Coronary artery (tissue), 2 donors: ENCODE results near the gene EXOSC9.
A peak's percentile ranks its signal among the peaks of the same experiment; 100 is the strongest.
"Not testable (repeated sequence)": the region's sequence is repeated elsewhere in the genome, so short reads cannot be mapped to it uniquely, and the experiment has no call there.

Experiments
- DNase-seq: peaks from one replicate; pipeline ENCODE4 v3.0.0-alpha.2; 2017; ENCODE audit warnings: low spot score
- H3K27ac ChIP-seq, 2 donors: fragments of 200-600 bp; sonication (generic); one replicate each; pipeline ENCODE4 v1.5.1; 2016 to 2019
- H3K4me3 ChIP-seq: fragments of 200-600 bp; sonication (generic); 2 replicates; pipeline ENCODE4 v1.5.1; 2016; ENCODE audit warnings: mild to moderate bottlenecking, moderate library complexity
- CTCF ChIP-seq: fragments of 200-600 bp; sonication (generic); IDR thresholded peaks from one replicate; pipeline ENCODE4 v1.5.1; 2019; ENCODE audit warnings: antibody characterized with exemption

Gene EXOSC9, protein sequence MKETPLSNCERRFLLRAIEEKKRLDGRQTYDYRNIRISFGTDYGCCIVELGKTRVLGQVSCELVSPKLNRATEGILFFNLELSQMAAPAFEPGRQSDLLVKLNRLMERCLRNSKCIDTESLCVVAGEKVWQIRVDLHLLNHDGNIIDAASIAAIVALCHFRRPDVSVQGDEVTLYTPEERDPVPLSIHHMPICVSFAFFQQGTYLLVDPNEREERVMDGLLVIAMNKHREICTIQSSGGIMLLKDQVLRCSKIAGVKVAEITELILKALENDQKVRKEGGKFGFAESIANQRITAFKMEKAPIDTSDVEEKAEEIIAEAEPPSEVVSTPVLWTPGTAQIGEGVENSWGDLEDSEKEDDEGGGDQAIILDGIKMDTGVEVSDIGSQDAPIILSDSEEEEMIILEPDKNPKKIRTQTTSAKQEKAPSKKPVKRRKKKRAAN

DNA sequence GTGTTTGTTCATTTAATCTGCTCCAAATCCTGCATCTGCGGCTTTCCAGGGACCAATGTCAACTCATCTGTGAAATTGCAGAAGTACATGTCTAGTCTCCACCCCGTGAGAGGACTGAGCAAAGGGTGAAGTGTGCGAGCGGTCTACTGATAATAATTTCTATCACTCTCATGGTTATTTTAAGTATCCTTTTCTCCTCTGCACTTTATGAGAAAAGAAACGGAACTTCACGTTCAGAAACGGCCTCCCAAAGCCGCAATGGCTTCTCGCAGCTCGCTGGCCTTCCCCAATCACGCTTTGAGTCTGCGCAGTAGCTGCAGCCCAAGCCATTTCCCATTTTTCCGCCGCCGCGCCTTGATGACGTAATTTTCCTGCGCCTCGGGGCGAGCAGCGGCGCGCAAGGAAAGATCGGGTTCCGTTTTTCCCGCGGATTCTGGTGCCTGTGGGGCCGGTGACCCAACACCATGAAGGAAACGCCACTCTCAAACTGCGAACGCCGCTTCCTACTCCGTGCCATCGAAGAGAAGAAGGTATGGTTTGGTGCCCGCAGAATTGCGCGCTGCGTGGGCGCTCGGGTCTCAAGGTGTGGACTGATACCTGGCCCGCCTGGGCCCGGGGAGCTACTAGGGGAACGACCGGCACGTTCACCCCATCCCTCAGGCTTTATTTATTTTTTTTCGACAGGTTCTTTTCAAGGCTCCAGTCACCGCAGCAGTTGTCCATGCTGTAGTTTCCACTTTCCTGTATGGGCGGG, at the start of gene EXOSC9:
Gene EXOSC9 (plus strand): TSS at position 363 of the 754 bp plus-strand sequence. CDS start 102 bp downstream, at position 465.
- DNase-seq: peak; percentile 91
- Histone ChIP-seq H3K4me3 (peak within 1 kb of the TSS; percentile 94), H3K27ac (peak within 1 kb of the TSS; percentile 77 to 94)
- TF ChIP-seq CTCF: no peak

DNA sequence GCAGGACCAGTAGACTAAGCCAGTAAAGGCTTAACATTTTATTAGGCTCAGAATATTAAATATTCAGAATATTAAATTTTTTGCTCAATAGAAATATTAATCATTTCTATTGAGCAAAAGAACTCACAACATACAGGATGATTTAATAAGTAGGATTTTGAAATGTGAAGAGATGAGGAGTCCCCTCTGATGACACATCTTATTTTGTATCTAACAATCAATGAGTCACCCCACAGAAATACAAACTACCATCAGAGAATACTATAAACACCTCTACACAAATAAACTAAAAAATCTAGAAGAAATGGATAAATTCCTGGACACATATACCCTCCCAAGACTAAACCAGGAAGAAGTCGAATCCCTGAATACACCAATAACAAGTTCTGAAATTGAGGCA, 49.0 kb upstream of the EXOSC9 start:
- DNase-seq, H3K27ac ChIP-seq, H3K4me3 ChIP-seq: not testable (repeated sequence)

DNA sequence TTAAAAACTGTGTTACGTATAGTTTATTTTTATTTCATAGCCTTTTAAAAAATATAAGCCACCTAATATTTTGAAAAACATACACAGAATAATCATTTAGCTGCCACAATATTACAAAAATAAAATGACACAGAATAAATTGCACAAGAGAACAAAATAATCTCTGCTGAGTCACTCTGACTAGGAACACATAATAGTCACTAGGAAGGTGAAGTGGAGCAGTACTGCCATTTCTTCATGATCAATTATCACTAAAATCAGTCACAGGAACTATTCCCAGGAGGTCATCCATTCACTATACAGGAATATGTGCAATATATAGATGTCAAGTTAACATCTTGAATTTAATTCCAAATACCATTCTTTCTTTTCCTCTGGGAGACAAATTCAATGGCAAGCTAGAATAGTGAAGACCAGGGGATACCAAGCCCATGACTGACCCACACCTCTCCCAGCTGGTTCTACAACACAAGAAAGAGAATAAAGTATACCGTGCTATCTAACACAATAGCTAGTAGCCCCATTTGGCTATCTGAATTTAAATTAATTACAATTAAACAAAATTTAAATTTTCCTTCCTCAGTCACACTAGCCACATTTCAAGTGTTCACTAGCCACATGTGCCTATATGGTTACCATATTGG, 42.1 kb upstream of the EXOSC9 start:
- no peak for DNase-seq
- H3K27ac ChIP-seq: no peak overlapping the region
- no peak for TF ChIP-seq CTCF

DNA sequence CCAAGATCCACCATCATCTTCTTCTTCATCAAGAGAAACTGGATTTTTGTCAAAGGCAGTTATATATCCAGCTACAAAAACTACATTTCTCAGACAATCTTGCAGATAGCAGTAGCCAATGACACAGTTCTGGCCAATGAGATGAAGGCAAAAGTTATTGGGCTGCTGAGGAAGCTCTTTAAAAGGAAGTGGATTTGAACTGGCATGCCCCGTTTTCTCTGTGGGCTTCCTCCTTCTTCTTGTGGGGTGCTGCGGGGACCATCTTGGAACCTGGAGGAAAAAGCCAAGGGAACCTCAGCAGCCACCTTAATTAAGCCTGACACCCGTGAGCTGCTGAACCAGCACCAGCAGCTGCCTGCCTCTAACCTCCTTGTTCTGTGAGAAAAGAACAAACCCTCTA, 40.9 kb upstream of the EXOSC9 start:
- no peak for DNase-seq
- Histone ChIP-seq H3K27ac (no peak overlapping the region), H3K4me3 (no peak overlapping the region)
- no peak for TF ChIP-seq CTCF

More for the DNA sequence above, 42.1 kb upstream of the EXOSC9 start:
- H3K4me3 ChIP-seq: no peak overlapping the region

DNA sequence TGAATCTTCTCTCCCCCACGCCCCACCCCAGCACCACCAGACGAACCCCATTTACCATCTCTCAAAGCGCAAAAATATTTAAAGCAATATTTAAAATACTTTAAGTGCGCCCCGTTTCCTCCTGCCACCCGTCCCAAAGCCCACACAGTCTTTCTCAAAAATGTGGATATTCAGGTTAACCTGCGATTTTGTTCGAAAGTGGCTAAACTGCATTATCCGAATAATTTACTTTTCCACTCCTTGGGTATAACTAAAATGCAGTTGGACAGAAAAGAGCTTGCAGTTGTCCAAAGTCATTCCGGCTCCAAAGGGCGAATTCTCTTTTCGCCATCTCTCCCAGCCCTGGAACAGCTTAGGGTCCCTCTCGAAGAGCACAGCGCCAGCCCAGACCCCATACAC, 36.8 kb upstream of the EXOSC9 start:
- DNase-seq: no peak
- Histone ChIP-seq H3K27ac (no peak overlapping the region), H3K4me3 (peak overlapping the region; percentile 66)
- no peak for TF ChIP-seq CTCF

DNA sequence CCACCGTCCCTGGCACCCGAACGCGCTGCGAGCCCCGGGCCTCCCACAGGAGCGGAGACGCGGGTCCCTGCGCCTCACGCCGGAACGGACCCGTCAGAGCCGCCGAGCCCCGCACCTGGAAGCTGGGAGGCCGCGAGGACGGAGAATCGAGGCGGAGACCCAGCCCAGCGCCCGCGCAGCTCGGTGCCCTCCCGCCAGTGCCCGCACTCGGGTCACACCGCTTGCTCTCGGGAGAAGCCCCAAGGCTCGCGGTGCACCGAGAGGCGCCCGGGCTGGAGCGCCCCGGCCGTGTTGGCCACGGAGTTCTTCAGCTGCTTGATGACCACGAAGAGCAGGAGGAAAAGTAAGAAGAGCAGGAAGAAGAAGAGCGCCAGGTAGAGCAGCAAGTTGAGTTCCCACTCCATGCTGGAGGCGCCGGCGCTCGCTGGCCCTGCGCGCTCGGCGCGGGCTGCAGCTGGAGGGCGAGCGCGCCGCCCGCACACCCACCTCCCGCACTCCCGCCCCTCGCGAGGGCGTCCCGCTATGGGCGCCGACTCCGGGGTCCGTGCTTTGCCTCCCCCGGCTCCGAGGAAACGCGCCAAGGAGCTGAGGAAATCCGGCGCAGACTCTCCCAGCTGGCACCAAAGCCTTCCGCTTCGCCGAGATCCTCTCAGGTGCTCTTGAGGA, 36.3 kb upstream of the EXOSC9 start, which contains the start of gene SMIM43:
Gene SMIM43 (minus strand): TSS at position 463 of the 666 bp plus-strand sequence. CDS start 59 bp downstream, at position 404.
- H3K4me3 ChIP-seq: peak within 1 kb of the TSS; percentile 66
- DNase-seq: no peak
- TF ChIP-seq CTCF: no peak
- no peak within 1 kb of the TSS for H3K27ac ChIP-seq

DNA sequence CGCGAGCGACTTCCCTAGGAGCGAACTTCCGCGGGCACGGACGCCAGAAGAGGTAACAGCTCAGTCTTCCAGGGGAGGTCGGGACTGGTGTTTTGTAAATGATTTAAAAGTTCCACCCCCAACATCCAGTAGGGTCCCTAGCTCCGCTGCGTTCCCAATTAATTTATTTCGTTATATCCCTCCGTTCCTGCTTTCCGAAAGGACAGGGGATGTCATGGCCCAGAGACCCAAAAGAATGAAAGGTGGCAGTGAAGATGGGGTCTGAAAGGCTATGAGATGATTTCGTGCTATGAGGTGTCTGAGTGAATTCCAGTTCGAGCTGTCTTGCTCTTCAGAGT, 35.8 kb upstream of the EXOSC9 start:
- Histone ChIP-seq H3K27ac (no peak overlapping the region), H3K4me3 (peak overlapping the region; percentile 66)
- DNase-seq: no peak
- no peak for TF ChIP-seq CTCF
